ENCODE measurements around the gene ROR1. TPM values are rescaled to one million over a fixed set of nuclear protein-coding genes. Genes with fewer than 3 reads are reported as not detected.

ROR1 gene
- total and polyA plus RNA-seq, 2 donors (not counting 1 experiment from before 2014, with no cell fraction given): 0.46 to 16.0 TPM

- Mint-ChIP-seq H3K27ac (no peak overlapping the region), H3K4me1 (no peaks in the 10 kb centered on the region), H3K4me3 (no peak overlapping the region), H3K9me3 (ENCODE audit: insufficient read depth) (no peaks in the 10 kb centered on the region), H3K27me3 (peaks cover 14% of the 10 kb centered on the region)
- Histone ChIP-seq H3K4me3 (ENCODE audit: control extremely low read depth in 1 of 5, extremely low read depth in 1 of 5, insufficient read depth in 1 of 5, low read depth in 2 of 5, low read length in 4 of 5) (no peak overlapping the region), H3K9me3 (ENCODE audit: control extremely low read depth in 1 of 3, control insufficient read depth in 2 of 3, insufficient read depth in 1 of 3, low read length in 2 of 3) (no peaks in the 10 kb centered on the region), H3K27me3 (replicated peaks in 1 of 4; ENCODE audit: control extremely low read depth in 1 of 4, control insufficient read depth in 3 of 4, insufficient read depth in 4 of 4, low read length in 3 of 4) (no peaks in the 10 kb centered on the region), H3K79me2 (ENCODE audit: control insufficient read depth, insufficient read depth, low read length) (no peaks in the 10 kb centered on the region), H3K4me2 (replicated peaks; ENCODE audit: low read depth, low read length, poor library complexity, severe bottlenecking) (no peak overlapping the region), H2AFZ (ENCODE audit: insufficient read depth, low read depth, low read length, poor library complexity, severe bottlenecking) (no peak overlapping the region), H3K27ac (ENCODE audit: low read length in 2 of 2) (no peak overlapping the region), H3K4me1 (ENCODE audit: control insufficient read depth in 2 of 2, insufficient read depth in 2 of 2, low read length in 2 of 2) (no peaks in the 10 kb centered on the region), H4K20me1 (ENCODE audit: control insufficient read depth, insufficient read depth, low read length, poor library complexity, severe bottlenecking) (no peaks in the 10 kb centered on the region), H3K36me3 (replicated peaks in 1 of 2; ENCODE audit: control extremely low read depth in 1 of 2, control insufficient read depth in 1 of 2, extremely low read depth in 1 of 2, insufficient read depth in 2 of 2, low read length in 1 of 2) (no peaks in the 10 kb centered on the region), H3K9ac (ENCODE audit: low read length) (no peak overlapping the region)
- POLR2A ChIA-PET: no interaction called here
- DNase-seq: no peak
- no peak for ATAC-seq (ENCODE audit: low read depth)
- intact Hi-C loops (cut with micrococcal nuclease): no loop called here
- no peak for TF ChIP-seq EZH2 (IDR thresholded peaks at IDR 0.05; ENCODE audit: borderline replicate concordance, insufficient read depth, low read depth, low read length, poor library complexity, severe bottlenecking)
- no peak for TF ChIP-seq CTCF (IDR thresholded peaks at IDR 0.05)
- 52% methylated on average over 7 of the region's 7 CpGs for WGBS (ENCODE audit: insufficient coverage)
- CTCF ChIA-PET: interaction anchor here (1.3 kb wide), 1 partner anchor 151 kb away, joined by 4 read pairs; no protein-coding TSS in a partner anchor
Observed at GRCh38 chr1:63843010-63843409, 69.2 kb downstream of the ROR1 start.

- H3K9me3 ChIP-seq (ENCODE audit: control extremely low read depth in 1 of 3, control insufficient read depth in 2 of 3, insufficient read depth in 1 of 3, low read length in 2 of 3): no peaks in the 10 kb centered on the region
- intact Hi-C loops (cut with micrococcal nuclease): no loop called here
- no peaks in the 10 kb centered on the region for H4K20me1 ChIP-seq (ENCODE audit: control insufficient read depth, insufficient read depth, low read length, poor library complexity, severe bottlenecking)
- Mint-ChIP-seq H3K9me3 (ENCODE audit: insufficient read depth) (no peaks in the 10 kb centered on the region), H3K27me3 (peaks cover 14% of the 10 kb centered on the region), H3K4me1 (no peaks in the 10 kb centered on the region), H3K4me3 (no peak overlapping the region), H3K27ac (no peak overlapping the region)
- H3K36me3 ChIP-seq (replicated peaks in 1 of 2; ENCODE audit: control extremely low read depth in 1 of 2, control insufficient read depth in 1 of 2, extremely low read depth in 1 of 2, insufficient read depth in 2 of 2, low read length in 1 of 2): no peaks in the 10 kb centered on the region
- DNase-seq (no peak), ATAC-seq (ENCODE audit: low read depth) (no peak)
- WGBS (ENCODE audit: insufficient coverage): 100% methylated on average over 1 of the region's 2 CpGs
- no peak overlapping the region for H2AFZ ChIP-seq (ENCODE audit: insufficient read depth, low read depth, low read length, poor library complexity, severe bottlenecking)
- TF ChIP-seq EZH2 (IDR thresholded peaks at IDR 0.05; ENCODE audit: borderline replicate concordance, insufficient read depth, low read depth, low read length, poor library complexity, severe bottlenecking) (no peak), CTCF (IDR thresholded peaks at IDR 0.05) (no peak)
- H3K27me3 ChIP-seq (replicated peaks in 1 of 4; ENCODE audit: control extremely low read depth in 1 of 4, control insufficient read depth in 3 of 4, insufficient read depth in 4 of 4, low read length in 3 of 4): no peaks in the 10 kb centered on the region
- H3K4me1 ChIP-seq (ENCODE audit: control insufficient read depth in 2 of 2, insufficient read depth in 2 of 2, low read length in 2 of 2): no peaks in the 10 kb centered on the region
- H3K79me2 ChIP-seq (ENCODE audit: control insufficient read depth, insufficient read depth, low read length): no peaks in the 10 kb centered on the region
- H3K9ac ChIP-seq (ENCODE audit: low read length): no peak overlapping the region
- no peak overlapping the region for H3K27ac ChIP-seq (ENCODE audit: low read length in 2 of 2)
- H3K4me3 ChIP-seq (ENCODE audit: control extremely low read depth in 1 of 5, extremely low read depth in 1 of 5, insufficient read depth in 1 of 5, low read depth in 2 of 5, low read length in 4 of 5): no peak overlapping the region
- POLR2A ChIA-PET: no interaction called here
- no peak overlapping the region for H3K4me2 ChIP-seq (replicated peaks; ENCODE audit: low read depth, low read length, poor library complexity, severe bottlenecking)
- CTCF ChIA-PET: interaction anchor here (1.1 to 1.4 kb wide), 4 partner anchors 9 to 152 kb away, joined by 3 to 5 read pairs (median 4); no protein-coding TSS in a partner anchor
Observed at GRCh38 chr1:63843884-63844283, 70.1 kb downstream of the ROR1 start.
